ENCODE results near the gene NR1I2. TPM values are rescaled to one million over a fixed set of nuclear protein-coding genes. Genes with fewer than 3 reads are reported as not detected.

The NR1I2 gene
- total and polyA plus RNA-seq, 12 donors = 0.14 to 0.91 (median 0.37) TPM; not detected in 2

- intact Hi-C loops (cut with DNase I) = no loop called here
- Histone ChIP-seq H3K36me3 (replicated peaks in 1 of 2) (peaks cover 0 to 10% of the 10 kb centered on the region in 2 donors), H3K27ac (no peak overlapping the region), H3K4me1 (replicated peaks in 1 of 2) (no peaks in the 10 kb centered on the region), H3K27me3 (no peaks in the 10 kb centered on the region), H3K9me3 (replicated peaks in 1 of 3) (no peaks in the 10 kb centered on the region), H3K4me3 (no peak overlapping the region)
- no peak for DNase-seq
- WGBS, 4 donors = 83 to 98% (median 96%) methylated on average over 2 of the region's 2 CpGs
- no peak for TF ChIP-seq POLR2A (IDR thresholded peaks at IDR 0.05)
Observed at GRCh38 chr3:119861681-119862080, 79.8 kb downstream of the NR1I2 start.

- Histone ChIP-seq H3K27ac (no peak overlapping the region), H3K27me3 (no peaks in the 10 kb centered on the region), H3K4me3 (no peak overlapping the region), H3K9me3 (replicated peaks in 1 of 3) (no peaks in the 10 kb centered on the region), H3K36me3 (replicated peaks in 1 of 2) (peaks cover 0 to 10% of the 10 kb centered on the region in 2 donors), H3K4me1 (replicated peaks in 1 of 2) (no peaks in the 10 kb centered on the region)
- 77 to 93% (median 83%) methylated on average over 2 of the region's 2 CpGs for WGBS, 4 donors
- intact Hi-C loops (cut with DNase I) = no loop called here
- no peak for DNase-seq
- TF ChIP-seq POLR2A (IDR thresholded peaks at IDR 0.05) (no peak), CTCF (IDR thresholded peaks at IDR 0.05) (no peak)
Observed at GRCh38 chr3:119862616-119863015, 80.7 kb downstream of the NR1I2 start.

GRCh38 chr3:119864476-119864875 lies 82.6 kb downstream of the NR1I2 start:
- no peak overlapping the region for H3K27ac ChIP-seq
- WGBS, 4 donors = 93 to 96% (median 94%) methylated on average over 7 of the region's 7 CpGs
- H3K27me3 ChIP-seq = no peaks in the 10 kb centered on the region
- peaks cover 0 to 10% of the 10 kb centered on the region in 2 donors for H3K36me3 ChIP-seq (replicated peaks in 1 of 2)
- DNase-seq = no peak
- no peak overlapping the region for H3K4me3 ChIP-seq
- TF ChIP-seq POLR2A (IDR thresholded peaks at IDR 0.05) (no peak), CTCF (IDR thresholded peaks at IDR 0.05) (no peak)
- intact Hi-C loops (cut with DNase I) = no loop called here
- H3K9me3 ChIP-seq (replicated peaks in 1 of 3) = no peaks in the 10 kb centered on the region
- peaks cover 0 to 6% of the 10 kb centered on the region in 2 donors for H3K4me1 ChIP-seq (replicated peaks in 1 of 2)

Other genes starting within 250 kb of the NR1I2 start
- 1 to 10 TPM in 2 of 9 donors, under 1 TPM in 6, not detected in 1; 0.28 to 2.0 (median 0.78) TPM for gene CD80, start 222.5 kb upstream of the NR1I2 start, total RNA-seq
- gene CD80, start 222.5 kb upstream of the NR1I2 start, polyA plus RNA-seq = under 1 TPM; 0.07 to 0.55 (median 0.16) TPM
- gene ADPRH, start 202.6 kb upstream of the NR1I2 start, total RNA-seq = 10 to 100 TPM in 8 of 9 donors, 1 to 10 TPM in 1; 3.4 to 15.3 (median 13.5) TPM
- gene ADPRH, start 202.6 kb upstream of the NR1I2 start, polyA plus RNA-seq = 10 to 100 TPM in 1 of 3 donors, 1 to 10 TPM in 2; 3.5 to 13.5 (median 6.6) TPM
- 1 to 10 TPM in 2 of 9 donors, under 1 TPM in 7; 0.17 to 1.4 (median 0.72) TPM for gene PLA1A, start 184.2 kb upstream of the NR1I2 start, total RNA-seq
- gene PLA1A, start 184.2 kb upstream of the NR1I2 start, polyA plus RNA-seq = 1 to 10 TPM in 2 of 3 donors, under 1 TPM in 1; 0.53 to 2.0 (median 1.4) TPM
- 10 to 100 TPM in 1 of 9 donors, 1 to 10 TPM in 8; 1.3 to 10.6 (median 3.2) TPM for gene POPDC2, start 121.5 kb upstream of the NR1I2 start, total RNA-seq
- gene POPDC2, start 121.5 kb upstream of the NR1I2 start, polyA plus RNA-seq = 10 to 100 TPM in 1 of 3 donors, 1 to 10 TPM in 2; 1.4 to 17.5 (median 5.8) TPM
- 100 to 1,000 TPM in 3 of 9 donors, 10 to 100 TPM in 6; 38.3 to 144 (median 86.5) TPM for gene COX17, start 104.7 kb upstream of the NR1I2 start, total RNA-seq
- 100 to 1,000 TPM; 253 to 555 (median 406) TPM for gene COX17, start 104.7 kb upstream of the NR1I2 start, polyA plus RNA-seq
- 10 to 100 TPM in 1 of 9 donors, 1 to 10 TPM in 8; 3.4 to 10.1 (median 7.8) TPM for gene CFAP91, start 79.1 kb upstream of the NR1I2 start, total RNA-seq
- gene CFAP91, start 79.1 kb upstream of the NR1I2 start, polyA plus RNA-seq = 10 to 100 TPM in 2 of 3 donors, 1 to 10 TPM in 1; 8.6 to 12.9 (median 10.4) TPM

All from adrenal gland (tissue), 12 donors.